Activated CD8-positive, alpha-beta memory T cell treated with anti-CD3 and anti-CD28 coated beads, Interleukin-2, amount 50 U/mL, for 24 hours (primary cell): ENCODE results near the gene RIMBP2.
"Not testable (repeated sequence)": the region's sequence is repeated elsewhere in the genome, so short reads cannot be mapped to it uniquely, and the experiment has no call there.

Experiments used
- DNase-seq: peaks from one replicate; pipeline ENCODE4 v3.0.0-alpha.2; 2020; ENCODE audit errors: extremely low read depth

RIMBP2 gene

DNA sequence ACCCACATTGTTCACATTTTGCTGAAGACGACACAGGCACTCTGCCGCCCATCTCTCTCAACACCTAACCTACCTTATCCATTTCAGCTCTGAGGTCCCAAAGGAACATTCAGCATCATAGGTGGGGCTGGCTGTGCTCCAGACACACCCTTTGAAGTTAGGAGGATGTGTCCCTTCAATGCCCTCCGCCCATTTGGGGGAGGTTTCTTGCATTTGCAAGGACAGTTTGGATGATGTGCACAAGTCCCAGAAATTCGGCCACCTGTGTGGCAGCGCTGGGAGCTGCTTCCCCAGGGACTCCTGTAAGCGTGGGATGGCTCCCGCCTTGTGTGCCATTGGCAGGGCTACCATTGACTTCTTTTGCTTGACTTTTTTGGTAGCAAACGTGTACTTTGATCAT, 113.8 kb downstream of the RIMBP2 start:
- no peak for DNase-seq

DNA sequence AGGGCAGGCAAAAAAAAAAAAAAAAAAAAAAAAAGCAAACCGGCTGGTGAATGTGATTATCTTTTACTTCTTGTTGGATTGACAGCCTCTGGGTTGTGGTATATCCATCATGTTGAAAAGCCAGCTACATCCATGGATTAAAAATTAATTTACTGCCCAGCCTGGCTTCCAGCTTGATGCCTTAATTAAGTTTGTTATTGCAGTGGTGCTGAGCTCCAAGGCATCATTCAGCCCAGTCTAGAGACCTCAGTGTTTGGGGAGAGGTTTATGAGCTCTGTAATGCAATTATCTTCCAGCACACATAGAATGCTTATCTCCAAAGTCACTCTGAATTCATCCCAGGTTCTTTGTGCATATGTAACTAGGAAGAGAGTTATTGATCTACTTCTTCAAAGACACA, 114.8 kb downstream of the RIMBP2 start:
- DNase-seq, result no peak

DNA sequence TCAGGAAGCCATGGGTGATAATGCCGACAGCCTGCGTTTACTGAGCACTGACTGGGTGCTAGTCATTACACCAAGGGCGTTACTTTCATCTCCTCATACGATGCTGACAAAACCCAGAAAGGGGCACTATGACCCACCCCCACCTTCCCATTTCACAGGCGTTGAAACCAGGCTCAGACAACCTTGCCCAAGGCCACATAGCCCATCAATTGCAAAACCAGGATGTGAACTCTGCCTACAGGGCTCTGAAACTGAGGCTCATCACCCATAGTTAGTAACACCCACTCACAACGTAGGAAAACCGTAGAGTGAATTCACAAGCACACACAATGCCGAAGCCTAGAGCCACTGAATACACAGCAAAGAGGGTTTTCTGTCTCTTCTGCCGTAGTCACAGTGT, 119.9 kb downstream of the RIMBP2 start:
- no peak for DNase-seq

DNA sequence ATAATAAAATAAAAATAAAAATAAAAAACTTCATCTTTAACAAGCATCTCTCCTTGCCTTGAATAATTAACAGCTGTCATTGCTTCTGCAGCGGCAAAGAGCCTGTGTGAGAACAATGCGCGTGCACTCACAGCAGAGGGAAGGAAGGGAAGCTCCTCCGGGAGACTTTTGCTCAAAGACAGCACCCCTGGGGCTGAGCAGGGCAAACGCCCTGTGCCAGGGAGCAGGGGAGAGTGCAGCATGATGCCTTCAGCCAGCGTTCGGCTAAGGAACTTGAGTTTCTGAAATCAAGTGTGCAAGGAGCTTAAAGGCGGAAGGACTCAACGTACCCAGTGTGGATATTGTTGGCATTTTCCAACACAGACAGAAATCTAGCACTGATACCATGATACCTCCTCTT, 120.5 kb downstream of the RIMBP2 start:
- DNase-seq, result no peak

DNA sequence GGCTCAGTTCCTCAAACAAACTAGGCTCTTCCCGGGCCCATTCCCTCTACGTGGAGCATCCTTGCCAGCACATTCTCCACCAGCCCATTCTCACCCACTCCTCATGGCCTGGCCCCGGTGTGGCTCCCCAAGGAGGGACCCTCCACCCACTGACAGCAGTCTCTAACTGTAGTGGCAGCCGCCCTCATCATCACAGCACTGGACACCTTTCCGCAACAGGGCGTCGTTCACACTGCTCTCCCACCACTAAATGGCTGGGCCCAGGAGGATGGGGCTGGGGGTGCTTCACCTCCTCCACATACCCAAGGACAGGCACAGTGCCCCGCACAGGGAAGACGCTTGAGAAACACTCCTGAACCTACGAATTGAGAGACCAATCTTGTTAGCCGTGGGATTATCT, 123.0 kb downstream of the RIMBP2 start:
- no peak for DNase-seq

DNA sequence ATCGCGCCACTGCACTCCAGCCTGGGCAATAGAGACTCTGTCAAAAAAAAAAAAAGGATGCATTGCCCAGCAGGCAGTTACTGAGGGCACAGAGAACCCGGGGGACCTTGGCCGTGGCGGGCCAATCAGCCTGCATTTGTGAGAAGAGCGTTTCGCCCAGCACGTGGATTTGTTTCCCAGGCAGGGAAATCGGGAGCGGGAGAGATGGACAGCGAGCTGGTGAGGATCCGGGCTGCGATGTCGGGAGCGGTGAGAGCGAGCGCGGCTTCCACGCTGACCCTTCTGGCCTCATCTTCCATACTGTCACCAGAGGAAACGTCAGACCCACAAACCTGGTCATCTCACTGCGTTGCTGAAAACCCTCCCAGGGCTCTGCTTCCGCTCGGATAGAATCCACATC, 123.5 kb downstream of the RIMBP2 start:
- DNase-seq, result no peak

DNA sequence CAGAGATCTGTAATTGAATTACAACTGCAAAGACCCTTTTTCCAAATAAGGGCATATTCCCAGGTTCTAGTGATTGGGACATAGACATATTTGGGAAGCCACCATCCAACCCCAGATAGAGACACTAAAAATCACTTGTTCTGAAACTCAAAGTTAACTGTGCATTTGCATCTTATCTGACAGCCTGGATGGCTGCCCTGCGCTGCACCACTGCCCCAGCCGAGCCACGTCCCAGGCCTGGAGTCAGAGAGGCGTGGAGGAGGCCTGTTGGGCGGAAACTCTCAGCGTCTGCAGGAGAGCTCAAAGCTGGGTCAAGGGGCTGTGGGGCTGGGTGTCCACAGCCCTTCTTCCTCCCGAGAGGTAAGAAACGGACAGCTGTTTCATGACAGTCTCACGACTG, 124.4 kb downstream of the RIMBP2 start:
- DNase-seq, result no peak

DNA sequence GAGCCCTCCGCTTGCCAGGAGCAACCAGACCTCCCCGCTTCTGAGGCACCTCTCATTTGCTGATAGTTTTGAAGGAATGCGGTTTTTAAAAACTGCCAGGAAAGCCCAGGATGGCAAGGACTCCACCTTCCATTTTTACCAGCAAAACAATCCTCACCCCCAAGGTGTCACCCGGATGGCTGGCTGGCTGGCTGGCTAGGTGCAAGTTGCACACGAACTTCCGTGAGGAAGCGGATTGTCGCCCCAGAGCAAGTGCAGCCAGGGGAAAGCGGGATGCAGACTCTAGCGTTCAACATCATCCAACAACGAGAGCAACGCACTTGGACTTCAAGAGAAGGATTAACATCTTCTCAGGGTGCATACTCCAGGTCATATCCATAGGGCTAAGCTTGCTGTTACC, 125.4 kb downstream of the RIMBP2 start:
- DNase-seq, result no peak

DNA sequence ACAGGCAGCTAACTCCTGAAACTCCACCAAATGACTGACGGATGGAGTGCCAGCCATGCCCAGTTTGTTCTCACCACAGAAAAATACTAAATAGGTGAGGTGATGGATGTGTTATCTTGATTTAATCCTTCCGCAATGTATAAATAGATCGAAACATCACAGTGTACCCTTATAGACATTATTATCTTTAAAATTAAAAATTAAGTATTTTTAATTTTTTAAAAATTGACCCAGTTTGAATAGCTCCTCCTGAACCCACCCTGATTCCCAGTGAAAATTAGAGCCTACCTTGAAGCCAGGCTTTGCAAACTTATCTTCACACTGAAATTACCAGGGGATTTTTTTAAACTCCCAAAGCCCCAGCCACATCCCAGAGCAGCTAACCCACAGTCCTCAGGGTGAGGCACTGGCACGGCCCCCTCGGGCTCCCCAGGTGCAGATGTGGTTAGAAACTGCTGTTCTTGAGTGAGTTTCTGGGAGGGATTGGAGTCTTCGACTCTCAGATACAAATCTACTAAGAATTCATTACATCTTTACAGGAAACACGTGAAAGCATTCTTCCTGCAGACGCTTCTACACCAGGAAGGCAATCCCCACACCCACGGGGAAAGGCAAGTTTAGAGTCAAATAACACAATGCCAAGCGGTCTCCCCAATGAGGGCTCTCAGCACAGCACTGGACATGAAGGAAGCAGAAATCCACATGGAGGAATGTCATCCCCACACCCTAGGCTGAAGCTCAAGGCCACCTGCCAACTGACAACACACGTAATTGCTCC, 126.4 kb downstream of the RIMBP2 start:
- no peak for DNase-seq

DNA sequence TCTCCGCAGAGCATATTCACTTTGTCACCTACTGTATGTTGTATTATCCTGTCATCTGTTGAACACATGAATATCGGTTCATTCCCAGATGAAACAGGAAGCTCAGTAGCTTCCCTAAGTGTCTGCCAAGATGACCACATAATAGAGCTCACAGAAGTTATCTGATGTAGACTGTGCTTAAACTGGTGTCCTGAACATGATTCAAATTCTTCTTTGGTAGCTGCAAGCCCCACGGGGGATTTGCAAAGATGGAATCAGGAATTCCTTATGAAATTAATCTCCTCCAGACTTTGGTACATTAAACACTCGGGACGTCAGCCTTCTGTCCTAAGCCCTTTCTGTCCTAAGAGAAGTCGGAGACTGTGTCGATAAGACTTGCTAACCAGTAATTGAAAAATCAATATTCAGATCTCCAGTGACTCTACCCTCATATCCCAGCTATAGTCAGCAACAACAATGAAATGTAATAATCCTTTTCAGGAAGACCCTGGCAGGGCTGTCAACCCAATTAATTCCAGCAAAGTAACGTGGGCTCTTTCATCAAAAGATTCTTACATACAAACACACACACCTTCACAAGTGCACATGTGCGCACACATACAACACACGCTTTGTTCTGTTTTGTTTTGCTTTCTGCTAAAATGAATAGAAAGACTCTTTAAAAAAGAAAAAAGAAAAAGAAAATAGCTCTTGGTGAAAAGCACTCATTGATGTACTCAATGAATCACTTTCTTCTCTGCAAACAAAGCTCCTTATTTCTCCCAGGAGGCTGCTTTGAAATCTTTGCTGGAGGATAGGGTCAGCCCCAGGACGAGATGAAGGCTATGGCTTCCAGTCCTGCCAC, 127.2 kb downstream of the RIMBP2 start:
- no peak for DNase-seq

DNA sequence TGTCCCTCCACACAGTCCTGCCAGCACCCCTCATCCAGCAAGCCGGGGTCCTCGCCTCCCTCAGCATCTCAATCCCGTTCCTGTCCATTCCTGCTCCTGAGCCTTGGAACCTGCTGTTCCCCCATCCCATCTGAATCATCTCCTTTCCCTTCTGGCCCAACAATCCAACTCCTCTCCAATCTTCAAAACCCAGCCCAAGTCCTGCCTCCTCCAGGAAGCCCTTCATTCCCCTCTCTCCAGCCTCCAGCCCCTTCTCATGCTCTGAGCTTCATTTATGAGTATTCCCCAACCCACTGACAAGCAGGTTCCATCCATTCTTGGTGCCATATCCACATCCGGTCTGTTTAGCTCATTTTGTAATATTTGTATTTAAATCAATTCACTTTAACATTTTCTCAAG, 128.1 kb downstream of the RIMBP2 start:
- no peak for DNase-seq

DNA sequence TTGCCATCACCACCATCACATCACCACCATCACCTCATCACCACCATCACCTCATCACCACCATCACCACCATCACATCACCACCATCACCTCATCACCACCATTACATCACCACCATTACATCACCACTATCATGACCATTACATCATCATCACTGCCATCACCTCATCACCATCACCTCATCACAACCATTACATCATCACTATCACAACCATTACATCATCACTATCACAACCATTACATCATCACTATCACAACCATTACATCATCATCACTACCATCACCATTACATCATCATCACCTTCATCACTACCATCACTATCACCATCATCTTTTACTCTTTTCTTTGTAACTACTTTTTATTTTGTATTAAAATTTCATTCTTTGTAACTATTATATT, 131.6 kb downstream of the RIMBP2 start:
- DNase-seq, result not testable (repeated sequence)

DNA sequence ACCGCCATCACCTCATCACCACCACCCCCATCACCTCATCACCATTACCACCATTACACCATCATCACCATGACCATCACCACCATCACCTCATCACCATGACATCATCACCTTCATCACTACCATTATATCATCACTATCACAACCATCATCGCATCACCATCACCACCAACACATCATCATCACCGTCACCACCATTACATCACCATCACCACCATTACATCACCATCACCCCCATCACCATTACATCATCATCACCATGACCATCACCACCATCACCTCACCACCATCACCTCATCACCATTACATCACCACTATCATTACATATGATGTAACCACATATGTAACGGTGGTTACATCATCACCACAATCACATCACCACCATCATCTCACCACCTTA, 132.3 kb downstream of the RIMBP2 start:
- DNase-seq, result no peak

DNA sequence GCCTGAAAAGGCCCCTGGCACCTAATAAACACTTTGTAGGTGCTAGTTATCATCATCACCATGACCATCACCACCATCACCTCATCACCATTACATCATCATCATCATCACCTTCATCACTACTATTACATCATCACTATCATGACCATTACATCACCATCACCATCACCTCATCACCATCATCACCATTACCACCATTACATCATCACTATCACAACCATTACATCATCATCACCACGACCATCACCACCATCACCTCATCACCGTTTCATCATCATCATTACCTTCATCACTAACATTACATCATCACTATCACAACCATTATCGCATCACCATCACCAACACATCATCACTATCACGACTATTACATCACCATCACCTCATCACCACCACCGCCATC, 132.8 kb downstream of the RIMBP2 start:
- no peak for DNase-seq

DNA sequence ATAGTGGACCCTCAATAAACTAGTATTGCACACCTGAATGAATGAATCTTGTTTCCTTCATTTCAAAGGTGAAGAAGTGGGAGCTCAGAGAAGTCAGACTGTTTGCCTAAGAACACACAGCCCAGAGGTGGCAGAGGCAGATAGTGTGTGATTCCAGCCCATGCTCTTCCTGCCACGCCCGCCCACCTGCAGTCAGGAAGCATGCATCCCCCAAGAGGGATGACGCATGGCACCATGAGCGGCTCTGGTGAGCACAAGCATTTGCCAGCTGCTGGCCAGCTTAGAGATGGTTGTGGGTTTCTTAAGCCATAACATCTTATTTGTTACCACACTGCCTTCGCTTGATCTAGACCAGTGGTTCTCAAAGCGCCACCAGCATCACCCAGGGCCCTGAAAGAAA, 133.8 kb downstream of the RIMBP2 start:
- DNase-seq, result no peak

DNA sequence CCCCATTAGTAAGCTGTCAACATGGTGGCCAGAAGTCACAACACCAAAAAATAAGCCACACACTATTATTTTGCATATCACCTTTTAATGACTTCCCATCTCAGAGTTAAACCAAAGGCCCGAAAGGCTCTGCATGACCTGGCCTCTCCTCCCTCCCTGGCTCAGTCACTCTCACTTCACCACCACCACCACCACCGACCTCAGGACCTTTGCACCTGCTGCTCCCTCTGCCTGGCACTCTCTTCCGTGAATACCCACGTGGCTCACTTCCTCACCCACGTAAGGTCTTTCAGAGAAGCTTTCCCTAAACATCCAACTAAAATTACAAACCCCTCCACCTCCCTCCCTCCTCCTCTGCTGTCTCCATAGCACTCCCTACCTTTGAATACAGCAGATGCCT, 134.3 kb downstream of the RIMBP2 start:
- DNase-seq, result no peak

DNA sequence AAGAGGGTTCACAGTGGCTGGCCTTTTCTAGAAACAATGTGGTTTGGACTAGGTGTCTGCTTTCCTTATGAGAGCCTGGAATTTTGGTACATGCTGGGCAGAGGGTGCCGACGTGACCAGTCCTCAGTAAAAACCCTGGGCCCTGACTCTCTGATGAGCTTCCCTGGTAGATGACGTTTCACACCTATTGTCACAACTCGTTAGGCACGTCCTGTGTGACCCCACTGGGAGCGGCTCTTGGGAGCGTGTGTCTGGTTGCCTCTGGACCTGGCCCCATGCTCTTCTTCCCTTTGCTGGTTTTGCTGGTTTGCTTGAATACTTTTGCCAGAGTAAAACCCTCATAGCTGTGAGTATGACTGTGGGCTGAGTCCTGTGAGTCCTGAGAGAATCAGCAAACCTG, 136.9 kb downstream of the RIMBP2 start:
- no peak for DNase-seq

DNA sequence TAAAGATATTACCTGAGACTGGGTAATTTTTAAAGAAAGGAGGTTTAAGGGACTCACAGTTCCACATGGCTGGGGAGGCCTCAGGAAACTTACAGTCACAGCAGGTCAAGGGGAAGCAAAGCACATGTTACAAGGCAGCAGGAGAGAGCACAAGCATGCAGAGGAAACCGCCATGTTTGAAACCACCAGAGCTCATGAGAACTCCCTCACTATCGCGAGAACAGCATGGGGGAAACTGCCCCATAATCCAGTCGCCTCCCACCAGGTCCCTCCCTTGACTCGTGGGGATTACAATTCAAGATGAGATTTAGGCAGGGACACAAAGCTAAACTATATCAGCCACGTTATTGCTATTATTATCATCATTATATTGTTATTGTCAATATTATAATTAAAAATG, 138.7 kb downstream of the RIMBP2 start:
- no peak for DNase-seq

DNA sequence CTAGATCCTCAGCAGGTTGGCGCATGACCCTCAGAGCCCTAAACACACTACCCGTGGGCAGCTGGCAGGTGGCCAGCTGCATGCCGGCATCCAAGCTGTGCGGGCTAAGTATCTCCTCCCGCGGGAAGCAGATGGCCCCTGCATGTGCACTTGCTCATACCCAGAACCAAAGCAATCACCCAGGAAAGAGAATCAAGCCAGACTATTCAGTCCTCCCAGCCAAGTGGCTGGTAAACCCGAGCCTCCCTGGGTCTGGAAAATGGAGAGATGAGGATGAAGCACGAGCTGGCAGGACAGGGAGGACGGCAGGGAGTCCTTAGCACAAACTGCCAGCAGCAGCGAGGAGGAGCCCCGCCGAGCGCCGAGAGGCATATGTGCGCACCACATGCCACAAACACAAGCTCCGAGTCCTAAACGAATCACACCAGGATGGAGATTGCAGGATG, 139.7 kb downstream of the RIMBP2 start:
- DNase-seq, result no peak

DNA sequence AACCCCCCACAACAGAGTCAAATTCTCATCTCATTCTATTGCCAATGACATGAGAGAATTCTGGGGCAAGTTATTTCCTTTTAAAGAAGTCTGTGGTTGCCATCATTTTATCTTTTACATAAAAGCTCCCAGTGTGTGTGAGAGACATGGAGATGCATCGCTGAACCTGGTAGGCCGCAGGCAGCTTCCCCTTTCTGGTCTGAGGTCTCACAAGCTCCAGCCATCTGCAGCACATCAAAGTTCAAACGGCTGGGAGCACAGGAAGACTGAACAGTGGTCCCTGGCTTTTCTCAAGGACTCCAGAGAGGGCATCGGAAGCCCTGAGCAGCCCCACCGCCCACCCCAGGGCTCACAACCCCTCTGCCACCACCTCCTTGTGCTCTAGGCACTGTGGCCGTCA, 141.7 kb downstream of the RIMBP2 start:
- no peak for DNase-seq

DNA sequence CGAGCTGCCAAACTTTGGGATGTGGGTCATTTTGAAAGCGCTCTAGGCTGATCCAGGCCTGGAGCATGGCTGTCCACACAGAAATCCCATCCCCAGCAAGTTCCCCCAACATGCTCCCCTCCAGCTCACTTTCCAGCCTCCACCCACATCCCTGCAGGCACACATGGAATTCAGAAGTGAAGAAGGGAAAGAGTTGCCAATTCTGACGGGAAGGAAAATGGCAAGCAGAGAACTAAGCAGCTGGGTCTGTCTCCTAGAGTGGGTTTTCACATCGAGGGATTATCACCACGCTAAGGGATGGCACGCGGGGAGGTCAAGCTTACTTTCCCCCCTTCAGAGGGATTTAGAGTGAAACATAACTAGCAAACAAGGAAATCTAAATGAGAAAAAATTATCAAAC, 142.3 kb downstream of the RIMBP2 start:
- DNase-seq, result no peak

DNA sequence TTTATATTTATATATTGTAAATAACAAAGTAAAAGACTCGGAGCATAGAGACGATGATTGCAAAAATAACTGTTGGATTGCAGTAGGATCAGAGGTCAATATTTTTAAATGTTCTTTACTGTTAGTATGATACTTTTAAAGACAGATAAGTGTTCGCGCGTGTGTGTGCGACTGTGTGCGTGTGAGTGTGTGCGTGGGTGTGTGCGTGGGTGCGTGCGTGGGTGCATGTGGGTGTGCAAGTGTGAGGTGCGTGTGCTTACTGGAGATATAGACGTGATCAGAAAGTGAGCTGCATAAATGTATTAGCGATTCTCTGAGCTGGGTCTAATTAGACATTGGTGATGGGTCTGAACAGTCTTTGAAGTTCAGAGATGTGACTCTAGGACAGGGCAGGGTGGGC, 142.9 kb downstream of the RIMBP2 start:
- DNase-seq, result no peak

DNA sequence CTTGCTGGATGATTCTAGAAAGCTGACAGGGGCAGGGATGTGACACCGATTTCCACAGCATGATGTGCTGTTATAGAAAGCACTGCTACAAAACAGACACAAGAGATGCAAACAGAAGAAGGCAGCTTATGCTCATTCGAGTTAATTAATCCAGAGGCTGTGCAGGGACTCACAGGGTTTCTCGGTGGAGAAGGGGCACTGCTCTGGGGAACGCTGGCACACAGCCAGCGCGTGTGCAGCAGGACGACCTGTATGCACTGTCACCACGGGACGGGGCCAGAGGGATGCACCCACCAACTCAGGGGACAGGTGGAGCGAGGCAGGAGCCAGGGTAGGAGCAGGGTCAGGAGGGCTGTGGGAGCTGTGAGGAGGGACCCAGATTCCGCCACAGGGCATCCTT, 143.5 kb downstream of the RIMBP2 start:
- no peak for DNase-seq
